Measurements from ENCODE around the gene KLHL26. TPM values are rescaled to one million over a fixed set of nuclear protein-coding genes. Genes with fewer than 3 reads are reported as not detected.
A peak's percentile ranks its signal among the peaks of the same experiment; 100 is the strongest.

Gene KLHL26
- total and polyA plus RNA-seq, 2 of the 4 experiments (the other 2 are of a cell fraction), result 2.2 to 4.7 TPM

DNA sequence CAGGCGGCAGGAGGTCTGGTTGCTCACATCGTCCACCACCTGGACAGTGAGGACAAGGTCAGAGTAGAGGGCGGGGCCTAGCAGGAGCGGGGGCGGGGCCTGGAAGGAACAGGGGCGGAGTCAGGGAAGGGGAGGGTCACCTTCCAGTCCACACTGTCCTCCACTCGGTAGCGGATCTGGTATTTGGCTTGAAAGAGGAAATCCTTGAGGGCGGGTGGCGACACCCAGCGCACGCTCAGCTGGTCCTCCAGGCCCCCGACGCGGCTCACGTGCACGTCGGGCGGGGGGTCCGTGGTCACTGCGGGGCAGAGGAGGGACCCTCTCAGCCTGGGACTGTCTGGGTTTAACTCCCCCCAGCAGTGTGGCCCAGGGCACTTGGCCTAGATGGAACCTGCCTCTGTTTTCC lies 40.1 kb upstream of the KLHL26 start:
- H3K56ac ChIP-seq (ENCODE audit: extremely low read depth, insufficient read depth, low read length), result no peak overlapping the region
- H3K9me3 ChIP-seq (ENCODE audit: control insufficient read depth, insufficient read depth, low read length), result no peaks in the 10 kb centered on the region
- H3K23ac ChIP-seq (ENCODE audit: low read depth, low read length), result no peak overlapping the region
- H2BK20ac ChIP-seq (ENCODE audit: low read depth, low read length), result no peak overlapping the region
- dilution Hi-C loops (cut with HindIII; ENCODE audit: low sequenced_read_pairs, unreplicated experiment) (no loop called here), intact Hi-C loops (cut with micrococcal nuclease) (no loop called here), in situ Hi-C loops (cut with MboI; ENCODE audit: low sequenced_read_pairs) (no loop called here)
- no peak overlapping the region for H3K27ac ChIP-seq (ENCODE audit: insufficient read depth, low read length)
- H3K36me3 ChIP-seq (ENCODE audit: control insufficient read depth, insufficient read depth, low read length), result no peaks in the 10 kb centered on the region
- no peaks in the 10 kb centered on the region for H3K79me1 ChIP-seq (ENCODE audit: low read depth in 1 of 2, low read length in 2 of 2)
- no peaks in the 10 kb centered on the region; the same call in 1 of the 2 replicates for H3K27me3 ChIP-seq (ENCODE audit: control insufficient read depth, insufficient read depth, low read length)
- TF ChIP-seq CHD1 (IDR thresholded peaks at IDR 0.05; ENCODE audit: low read depth, low read length) (no peak), MXI1 (IDR thresholded peaks at IDR 0.05; ENCODE audit: borderline replicate concordance, low read depth, low read length) (no peak), FOS (IDR thresholded peaks at IDR 0.05; ENCODE audit: low read depth, low read length) (no peak), BHLHE40 (IDR thresholded peaks at IDR 0.05; ENCODE audit: low read depth, low read length) (no peak), POLR2A (IDR thresholded peaks at IDR 0.05; ENCODE audit: low read depth, low read length) (no peak), CEBPB (IDR thresholded peaks at IDR 0.05; ENCODE audit: low read depth, low read length) (no peak), NFE2L2 (IDR thresholded peaks at IDR 0.05; ENCODE audit: low read depth, low read length) (no peak), SMC3 (IDR thresholded peaks at IDR 0.05; ENCODE audit: low read depth, low read length) (no peak), RCOR1 (IDR thresholded peaks at IDR 0.05; ENCODE audit: insufficient replicate concordance, low read length) (no peak), RFX5 (IDR thresholded peaks at IDR 0.05; ENCODE audit: low read depth, low read length) (no peak), RAD21 (IDR thresholded peaks at IDR 0.05; ENCODE audit: low read length) (no peak)
- TF ChIP-seq, protein P1, sequence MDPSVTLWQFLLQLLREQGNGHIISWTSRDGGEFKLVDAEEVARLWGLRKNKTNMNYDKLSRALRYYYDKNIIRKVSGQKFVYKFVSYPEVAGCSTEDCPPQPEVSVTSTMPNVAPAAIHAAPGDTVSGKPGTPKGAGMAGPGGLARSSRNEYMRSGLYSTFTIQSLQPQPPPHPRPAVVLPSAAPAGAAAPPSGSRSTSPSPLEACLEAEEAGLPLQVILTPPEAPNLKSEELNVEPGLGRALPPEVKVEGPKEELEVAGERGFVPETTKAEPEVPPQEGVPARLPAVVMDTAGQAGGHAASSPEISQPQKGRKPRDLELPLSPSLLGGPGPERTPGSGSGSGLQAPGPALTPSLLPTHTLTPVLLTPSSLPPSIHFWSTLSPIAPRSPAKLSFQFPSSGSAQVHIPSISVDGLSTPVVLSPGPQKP (IDR thresholded peaks at IDR 0.05; ENCODE audit: borderline replicate concordance, low read depth, low read length), result no peak
- TF ChIP-seq, protein P2, sequence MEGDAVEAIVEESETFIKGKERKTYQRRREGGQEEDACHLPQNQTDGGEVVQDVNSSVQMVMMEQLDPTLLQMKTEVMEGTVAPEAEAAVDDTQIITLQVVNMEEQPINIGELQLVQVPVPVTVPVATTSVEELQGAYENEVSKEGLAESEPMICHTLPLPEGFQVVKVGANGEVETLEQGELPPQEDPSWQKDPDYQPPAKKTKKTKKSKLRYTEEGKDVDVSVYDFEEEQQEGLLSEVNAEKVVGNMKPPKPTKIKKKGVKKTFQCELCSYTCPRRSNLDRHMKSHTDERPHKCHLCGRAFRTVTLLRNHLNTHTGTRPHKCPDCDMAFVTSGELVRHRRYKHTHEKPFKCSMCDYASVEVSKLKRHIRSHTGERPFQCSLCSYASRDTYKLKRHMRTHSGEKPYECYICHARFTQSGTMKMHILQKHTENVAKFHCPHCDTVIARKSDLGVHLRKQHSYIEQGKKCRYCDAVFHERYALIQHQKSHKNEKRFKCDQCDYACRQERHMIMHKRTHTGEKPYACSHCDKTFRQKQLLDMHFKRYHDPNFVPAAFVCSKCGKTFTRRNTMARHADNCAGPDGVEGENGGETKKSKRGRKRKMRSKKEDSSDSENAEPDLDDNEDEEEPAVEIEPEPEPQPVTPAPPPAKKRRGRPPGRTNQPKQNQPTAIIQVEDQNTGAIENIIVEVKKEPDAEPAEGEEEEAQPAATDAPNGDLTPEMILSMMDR (conservative IDR thresholded peaks at IDR 0.05; ENCODE audit: low read depth, low read length), result no peak
- TF ChIP-seq, protein P3, sequence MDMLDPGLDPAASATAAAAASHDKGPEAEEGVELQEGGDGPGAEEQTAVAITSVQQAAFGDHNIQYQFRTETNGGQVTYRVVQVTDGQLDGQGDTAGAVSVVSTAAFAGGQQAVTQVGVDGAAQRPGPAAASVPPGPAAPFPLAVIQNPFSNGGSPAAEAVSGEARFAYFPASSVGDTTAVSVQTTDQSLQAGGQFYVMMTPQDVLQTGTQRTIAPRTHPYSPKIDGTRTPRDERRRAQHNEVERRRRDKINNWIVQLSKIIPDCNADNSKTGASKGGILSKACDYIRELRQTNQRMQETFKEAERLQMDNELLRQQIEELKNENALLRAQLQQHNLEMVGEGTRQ (IDR thresholded peaks at IDR 0.05; ENCODE audit: low read depth, low read length), result no peak
- no peaks in the 10 kb centered on the region for H3K9me1 ChIP-seq (ENCODE audit: insufficient read depth, low read length)
- H3K4me1 ChIP-seq (ENCODE audit: control insufficient read depth, insufficient read depth, low read length), result 0 out of 2 replicates have a peak, but pooled peaks cover 2% of the 10 kb centered on the region
- no peak overlapping the region for H3K4ac ChIP-seq (ENCODE audit: low read depth, low read length)
- WGBS, 2 experiments (ENCODE audit: extremely low coverage in 2 of 2, insufficient read length in 1 of 2), result no CpG with 5 or more reads among the region's 21 CpGs
- H3K9ac ChIP-seq (ENCODE audit: low read depth, low read length), result no peak overlapping the region
- H2AK5ac ChIP-seq (ENCODE audit: low read depth, low read length), result no peak overlapping the region
- DNase-seq, result no peak
- H2AK9ac ChIP-seq (replicated peaks; ENCODE audit: low read depth, low read length, poor library complexity), result peak overlapping the region; percentile 42
- ChIA-PET POLR2A (ENCODE audit: unreplicated experiment) (no interaction called here), CTCF (no interaction called here)
- no peak overlapping the region for H3K4me2 ChIP-seq (ENCODE audit: low read depth, low read length)
- H4K5ac ChIP-seq (ENCODE audit: low read depth, low read length), result no peak overlapping the region
- H2BK5ac ChIP-seq (ENCODE audit: low read depth, low read length, poor library complexity, severe bottlenecking), result no peak overlapping the region
- H4K8ac ChIP-seq (ENCODE audit: low read depth in 2 of 2, low read length in 2 of 2), result no peak overlapping the region
- H4K91ac ChIP-seq (ENCODE audit: insufficient read depth, low read depth, low read length), result no peak overlapping the region
- no peak overlapping the region for H3K18ac ChIP-seq (ENCODE audit: low read depth, low read length)
- peaks cover 4% of the 10 kb centered on the region for H4K20me1 ChIP-seq (ENCODE audit: insufficient read depth, low read length)
- no peak overlapping the region for H3K4me3 ChIP-seq (ENCODE audit: insufficient read depth, low read depth, low read length)
- no peak for ATAC-seq (ENCODE audit: low read depth)
- no peak overlapping the region for H2BK120ac ChIP-seq (ENCODE audit: low read depth, low read length)
- no peak overlapping the region for H3K14ac ChIP-seq (replicated peaks; ENCODE audit: low read depth, low read length)
- no TSS peak for BruUV-seq (replicated peaks)
- H2AFZ ChIP-seq (replicated peaks; ENCODE audit: low read length, poor library complexity), result no peak overlapping the region
- H2BK15ac ChIP-seq (ENCODE audit: low read depth, low read length), result no peak overlapping the region

All from IMR-90 (cell line).